ENCODE results near the gene RFC5. TPM values are rescaled to one million over a fixed set of nuclear protein-coding genes. Genes with fewer than 3 reads are reported as not detected.

Gene RFC5
- total and polyA plus RNA-seq, 2 of the 13 experiments (the other 11 are each of a cell fraction or from before 2014, with no cell fraction given): 16.8 to 51.4 TPM

DNA sequence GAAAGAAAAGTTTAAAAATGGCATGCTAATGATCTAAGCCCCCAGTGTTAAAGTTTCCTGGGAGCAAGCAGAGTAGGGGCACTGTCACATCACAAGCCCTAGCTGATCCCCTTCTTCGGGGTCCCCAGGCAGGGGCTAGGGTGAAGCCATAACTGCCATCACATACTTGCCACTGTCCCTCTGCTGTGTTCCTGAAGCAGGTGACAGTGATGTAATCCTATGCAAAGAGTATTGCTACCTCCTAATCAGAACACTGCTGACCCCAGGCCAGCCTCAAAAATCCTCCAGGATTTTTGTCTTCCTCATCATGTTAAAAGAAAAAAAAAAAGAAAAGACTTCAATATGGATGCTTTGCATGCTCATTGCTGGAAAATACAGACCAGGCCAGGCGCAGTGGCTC, 1.2 kb upstream of the RFC5 start:
- in situ Hi-C loops (cut with HindIII; ENCODE audit: extremely low pct_ligation_motif_present, low pct_unique_long_range_greater_than_20kb) (no loop called here), intact Hi-C loops (cut with micrococcal nuclease; ENCODE audit: unreplicated experiment) (loop anchor here (5.0 kb wide), 1 partner anchor 138 kb away; no protein-coding TSS in a partner anchor)
- H3K27ac ChIP-seq (ENCODE audit: extremely low read length, insufficient read depth, low read length): no peak overlapping the region
- no TSS peak for BruUV-seq (replicated peaks)
- TF ChIP-seq ZNF776 (CRISPR knock-in tag; IDR thresholded peaks at IDR 0.05) (no peak), NFE2L2 (IDR thresholded peaks at IDR 0.05; ENCODE audit: low read length) (no peak), ZNF407 (CRISPR knock-in tag; IDR thresholded peaks at IDR 0.05; ENCODE audit: not compliant biosample characterization) (no peak), ZNF317 (CRISPR knock-in tag; IDR thresholded peaks at IDR 0.05) (no peak), ELF1 (CRISPR knock-in tag; IDR thresholded peaks at IDR 0.05) (no peak), CEBPB (IDR thresholded peaks at IDR 0.05; ENCODE audit: borderline replicate concordance, low read depth, low read length) (no peak), HOXA9 (CRISPR knock-in tag; IDR thresholded peaks at IDR 0.05; ENCODE audit: borderline replicate concordance) (no peak), ATF1 (CRISPR knock-in tag; IDR thresholded peaks at IDR 0.05) (no peak), ZC3H13 (CRISPR knock-in tag; IDR thresholded peaks at IDR 0.05) (no peak)
- TF ChIP-seq, protein P1, sequence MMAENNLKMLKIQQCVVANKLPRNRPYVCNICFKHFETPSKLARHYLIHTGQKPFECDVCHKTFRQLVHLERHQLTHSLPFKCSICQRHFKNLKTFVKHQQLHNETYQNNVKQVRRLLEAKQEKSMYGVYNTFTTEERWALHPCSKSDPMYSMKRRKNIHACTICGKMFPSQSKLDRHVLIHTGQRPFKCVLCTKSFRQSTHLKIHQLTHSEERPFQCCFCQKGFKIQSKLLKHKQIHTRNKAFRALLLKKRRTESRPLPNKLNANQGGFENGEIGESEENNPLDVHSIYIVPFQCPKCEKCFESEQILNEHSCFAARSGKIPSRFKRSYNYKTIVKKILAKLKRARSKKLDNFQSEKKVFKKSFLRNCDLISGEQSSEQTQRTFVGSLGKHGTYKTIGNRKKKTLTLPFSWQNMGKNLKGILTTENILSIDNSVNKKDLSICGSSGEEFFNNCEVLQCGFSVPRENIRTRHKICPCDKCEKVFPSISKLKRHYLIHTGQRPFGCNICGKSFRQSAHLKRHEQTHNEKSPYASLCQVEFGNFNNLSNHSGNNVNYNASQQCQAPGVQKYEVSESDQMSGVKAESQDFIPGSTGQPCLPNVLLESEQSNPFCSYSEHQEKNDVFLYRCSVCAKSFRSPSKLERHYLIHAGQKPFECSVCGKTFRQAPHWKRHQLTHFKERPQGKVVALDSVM (CRISPR knock-in tag; IDR thresholded peaks at IDR 0.05): no peak
- H3K36me3 ChIP-seq (replicated peaks in 1 of 2; ENCODE audit: control insufficient read depth in 1 of 2, insufficient read depth in 2 of 2, low read length in 2 of 2): peaks cover 3 to 13% of the 10 kb centered on the region in 2 experiments; a peak in 4 of 5 replicates
- ATAC-seq (no peak), FAIRE-seq (no peak), DNase-seq (ENCODE audit: low spot score) (no peak)
- no peaks in the 10 kb centered on the region for H3K27me3 ChIP-seq (ENCODE audit: control insufficient read depth in 1 of 2, insufficient read depth in 2 of 2, low read length in 2 of 2)
- H3K79me2 ChIP-seq (ENCODE audit: insufficient read depth, low read length): peaks cover 15% of the 10 kb centered on the region
- WGBS (ENCODE audit: low lambda C conversion rate): 60% methylated on average over 2 of the region's 2 CpGs
- H3K9me3 ChIP-seq (ENCODE audit: low read length): no peaks in the 10 kb centered on the region
- ChIA-PET POLR2A (no interaction called here), CTCF (ENCODE audit: low intra/inter-chr PET ratio, low total read pairs) (no interaction called here)
- no peak overlapping the region; the same call in 1 of the 2 replicates for H3K4me2 ChIP-seq (ENCODE audit: low read depth, low read length)
- H4K20me1 ChIP-seq (ENCODE audit: insufficient read depth, low read length): no peaks in the 10 kb centered on the region
- no peak overlapping the region for H3K4me3 ChIP-seq (replicated peaks in 1 of 3; ENCODE audit: insufficient read depth in 1 of 3, low read depth in 2 of 3, low read length in 3 of 3)
- H3K9ac ChIP-seq (ENCODE audit: insufficient read depth, low read depth, low read length): no peak overlapping the region
- peaks cover 35% of the 10 kb centered on the region for H3K4me1 ChIP-seq (ENCODE audit: insufficient read depth, low read length)
- no peak overlapping the region for H2AFZ ChIP-seq (ENCODE audit: low read length)
